ENCODE results near the gene DYNLRB1.
"Not testable (repeated sequence)": the region's sequence is repeated elsewhere in the genome, so short reads cannot be mapped to it uniquely, and the experiment has no call there.

DYNLRB1 gene

DNA sequence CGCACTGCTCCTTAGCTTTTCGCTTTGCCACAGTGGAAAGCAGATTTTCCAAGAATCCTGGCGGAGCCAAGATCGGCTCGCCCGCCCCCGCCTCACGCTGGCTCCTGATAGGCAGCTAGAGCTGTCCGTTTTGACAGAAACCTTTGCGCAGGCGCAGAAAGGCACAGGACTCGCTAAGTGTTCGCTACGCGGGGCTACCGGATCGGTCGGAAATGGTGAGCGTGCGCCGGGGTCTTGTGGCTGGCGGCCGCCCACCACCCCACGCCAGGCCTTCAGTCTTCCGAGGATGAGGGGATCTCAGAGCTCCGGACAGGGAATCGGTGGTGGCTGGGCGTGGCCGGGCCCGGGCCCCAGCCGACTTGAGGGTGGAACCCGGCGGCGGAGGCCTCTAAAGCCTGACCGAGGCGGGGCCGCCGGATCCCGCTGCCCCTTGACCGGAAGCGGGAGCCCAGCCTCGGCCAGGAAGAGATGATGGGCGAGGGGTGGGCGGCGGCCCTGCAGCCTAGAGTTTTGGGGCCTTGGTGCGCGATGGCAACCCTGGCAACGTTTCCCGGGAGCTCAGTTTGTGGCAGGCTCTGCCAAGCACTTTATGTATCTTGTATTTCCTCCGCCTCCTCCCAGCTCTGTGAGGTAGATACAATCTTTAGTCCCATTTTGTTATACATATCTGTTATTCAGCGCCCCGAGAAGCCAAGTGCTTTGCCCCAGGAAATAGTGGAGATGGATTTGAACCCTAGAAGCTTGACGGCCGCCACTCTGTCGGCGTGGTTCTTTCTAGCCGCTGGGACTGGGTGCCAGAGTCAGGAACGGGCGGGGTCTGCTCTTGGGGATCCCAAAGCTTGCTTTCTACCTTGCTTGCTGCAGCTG lies at the start of gene DYNLRB1:
Gene DYNLRB1 (plus strand): TSS at position 176 of the 867 bp plus-strand sequence. CDS start 37 bp downstream, at position 213.
- peak; percentile 92 to 93 for DNase-seq (ENCODE audit: low read depth in 2 of 2, low spot score in 1 of 2)

DNA sequence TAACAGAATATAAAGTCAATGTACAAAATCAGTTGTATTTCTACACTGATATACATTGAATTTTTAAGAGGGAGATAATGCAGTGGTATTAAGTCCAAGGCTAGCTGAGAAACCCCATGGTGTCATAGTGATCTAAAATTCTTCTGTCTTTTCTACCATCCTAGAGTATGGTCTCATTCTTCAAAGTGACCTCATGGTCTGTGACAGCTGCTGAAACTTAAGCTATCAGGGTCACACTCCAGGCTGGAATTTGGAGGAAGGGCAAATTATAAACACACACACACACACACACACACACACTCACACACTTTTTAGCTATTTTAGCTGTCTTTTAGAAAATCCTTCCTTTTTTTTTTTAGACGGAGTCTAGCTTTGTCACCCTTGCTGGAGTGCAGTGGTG lies 47.3 kb upstream of the DYNLRB1 start:
- DNase-seq (ENCODE audit: low read depth in 2 of 2, low spot score in 1 of 2) = no peak

DNA sequence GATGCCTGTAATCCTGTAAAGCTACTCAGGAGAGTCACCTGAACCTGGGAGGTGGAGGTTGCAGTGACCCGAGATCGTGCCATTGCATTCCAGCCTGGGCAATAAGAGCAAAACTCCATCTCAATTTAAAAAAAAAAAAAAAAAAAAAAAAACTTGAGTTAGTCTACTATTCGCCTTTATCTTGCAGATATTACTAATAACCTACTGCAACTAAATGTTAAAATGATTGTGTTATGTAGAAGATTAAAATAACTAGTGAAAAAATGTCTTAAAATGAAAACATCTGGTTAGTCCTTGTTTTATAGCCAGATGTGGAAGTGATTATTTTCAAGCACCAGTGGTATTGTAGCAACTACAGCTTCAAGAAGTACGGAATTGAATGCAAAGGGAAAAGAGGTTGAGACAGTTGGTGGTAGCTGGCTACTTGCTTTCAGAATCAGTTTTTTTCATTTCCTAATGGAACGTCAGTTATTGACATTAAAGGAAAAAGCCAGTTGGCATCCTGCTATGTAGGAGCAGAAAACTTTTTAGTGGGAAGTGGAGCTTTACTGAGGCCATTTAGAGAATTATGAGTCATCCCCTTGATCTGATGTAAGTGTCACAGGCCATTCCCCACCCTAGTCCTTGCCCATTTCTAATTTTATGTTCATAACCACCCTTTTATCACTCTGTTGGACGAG lies 43.8 kb upstream of the DYNLRB1 start:
- no peak for DNase-seq (ENCODE audit: low read depth in 2 of 2, low spot score in 1 of 2)

DNA sequence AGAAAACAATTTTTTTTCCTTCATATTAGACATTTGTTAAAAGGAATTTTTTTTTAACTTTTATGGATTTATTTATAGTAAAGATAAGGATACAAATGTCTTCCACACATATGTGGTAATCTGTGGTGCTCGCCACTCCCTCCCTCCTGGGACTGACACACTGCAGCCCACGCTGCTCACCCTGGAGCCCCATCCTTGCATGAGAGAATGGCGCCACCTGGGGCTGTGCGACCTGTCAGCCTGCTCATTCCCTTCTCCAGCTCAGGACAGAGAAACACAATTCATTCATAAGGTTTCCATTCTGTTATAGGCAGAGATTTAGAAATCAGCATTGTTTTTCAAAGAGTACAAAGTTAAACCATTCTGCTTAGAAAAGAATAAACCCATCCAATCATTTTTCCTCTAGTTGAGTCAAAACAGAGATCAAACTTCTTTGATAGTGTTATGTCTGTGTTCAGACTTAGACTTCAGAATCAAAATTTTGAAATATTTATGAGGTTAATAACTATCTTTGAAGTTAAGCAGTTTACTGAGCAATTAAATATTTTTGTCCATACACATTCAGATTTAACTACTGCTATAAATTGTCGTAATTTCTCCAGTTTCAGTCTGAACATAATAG lies 42.8 kb upstream of the DYNLRB1 start:
- no peak for DNase-seq (ENCODE audit: low read depth in 2 of 2, low spot score in 1 of 2)

DNA sequence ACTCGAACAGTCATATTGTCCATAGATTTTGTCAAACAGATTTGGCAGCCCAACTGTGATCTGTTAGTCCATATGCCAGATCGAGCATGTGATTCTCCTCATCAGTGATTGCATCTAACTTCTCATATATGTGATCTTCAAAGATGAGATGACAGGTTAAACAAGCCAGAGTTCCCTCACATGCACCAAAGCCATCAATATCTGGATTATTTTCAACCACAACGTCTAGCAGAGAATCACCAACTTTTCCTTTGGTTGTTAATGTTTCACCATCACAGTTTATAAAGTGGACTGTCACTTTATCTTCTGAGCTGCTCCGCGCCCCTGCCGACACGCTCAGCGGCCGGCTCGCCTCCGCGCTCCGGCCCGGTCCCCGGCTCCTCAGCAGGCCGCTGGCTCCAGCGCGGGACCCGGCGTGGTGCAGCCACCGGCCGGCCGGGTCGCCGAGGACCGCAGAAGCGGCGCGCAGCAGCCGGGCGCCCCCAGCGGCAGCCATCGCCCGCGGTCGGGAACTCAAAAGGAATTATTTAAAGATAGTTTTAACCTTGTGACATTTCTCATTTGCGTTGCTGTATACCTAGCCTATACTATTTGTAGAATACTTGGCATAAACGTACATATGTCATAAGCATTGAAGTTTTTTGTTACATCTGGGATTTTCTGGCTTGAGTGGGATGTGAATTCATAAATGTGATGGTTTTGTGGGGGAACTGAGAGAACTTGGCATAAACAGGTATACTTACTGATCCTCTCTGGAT lies 40.1 kb upstream of the DYNLRB1 start:
- no peak for DNase-seq (ENCODE audit: low read depth in 2 of 2, low spot score in 1 of 2)

DNA sequence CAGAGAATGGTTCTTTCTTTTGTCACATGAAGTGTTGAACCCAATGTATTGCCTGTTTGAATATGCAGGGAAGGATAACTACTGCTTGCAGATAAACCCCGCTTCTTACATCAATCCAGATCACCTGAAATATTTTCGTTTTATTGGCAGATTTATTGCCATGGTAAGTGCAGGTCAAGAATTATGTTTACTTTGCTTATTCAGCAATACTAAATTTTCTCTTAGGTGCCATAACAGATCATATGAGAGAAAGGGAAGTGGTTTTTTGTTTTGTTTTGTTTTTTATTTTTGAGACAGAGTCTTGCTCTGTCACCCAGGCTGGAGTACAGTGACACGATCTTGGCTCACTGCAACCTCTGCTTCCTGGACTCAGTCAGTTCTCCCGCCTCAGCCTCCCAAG lies 36.6 kb upstream of the DYNLRB1 start:
- DNase-seq (ENCODE audit: low read depth in 2 of 2, low spot score in 1 of 2) = no peak

DNA sequence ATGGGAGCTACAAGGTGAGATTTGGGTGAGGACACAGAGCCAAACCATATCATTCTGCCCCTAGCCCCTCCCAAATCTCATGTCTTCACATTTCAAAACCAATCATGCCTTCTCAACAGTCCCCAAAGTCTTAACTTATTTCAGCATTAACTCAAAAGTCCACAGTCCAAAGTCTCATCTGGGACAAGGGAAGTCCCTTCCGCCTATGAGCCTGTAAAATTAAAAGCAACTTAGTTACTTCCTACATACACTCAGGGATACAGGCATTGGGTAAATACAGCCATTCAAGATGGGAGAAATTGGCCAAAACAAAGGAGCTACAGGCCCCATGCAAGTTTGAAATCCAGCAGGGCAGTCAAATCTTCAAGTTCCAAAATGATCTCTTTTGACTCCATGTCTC lies 34.1 kb upstream of the DYNLRB1 start:
- not testable (repeated sequence) for DNase-seq (ENCODE audit: low read depth in 2 of 2, low spot score in 1 of 2)

DNA sequence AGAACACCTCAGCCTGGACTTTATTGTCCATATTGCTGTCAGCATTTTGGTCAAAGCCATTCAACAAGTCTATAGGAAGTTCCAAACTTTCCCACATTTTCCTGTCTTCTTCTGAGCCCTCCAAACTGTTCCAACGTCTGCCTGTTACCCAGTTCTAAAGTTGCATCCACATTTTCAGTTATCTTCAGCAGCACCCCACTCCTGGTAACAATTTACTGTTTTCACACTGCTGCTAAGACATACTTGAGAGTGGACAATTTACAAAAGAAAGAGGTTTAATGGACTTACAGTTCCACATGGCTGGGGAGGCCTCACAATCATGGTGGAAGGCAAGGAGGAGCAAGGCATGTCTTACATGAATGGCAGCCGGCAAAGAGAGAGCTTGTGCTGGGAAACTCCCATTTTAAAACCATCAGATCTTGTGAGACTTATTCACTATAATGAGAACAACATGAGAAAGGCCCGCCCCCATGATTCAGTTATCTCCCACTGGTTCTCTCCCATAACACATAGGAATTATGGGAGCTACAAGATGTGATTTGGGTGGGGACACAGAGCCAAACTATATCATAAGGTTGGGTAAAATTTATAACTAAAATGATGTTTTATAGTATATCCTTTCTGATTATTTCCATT lies 32.5 kb upstream of the DYNLRB1 start:
- not testable (repeated sequence) for DNase-seq (ENCODE audit: low read depth in 2 of 2, low spot score in 1 of 2)

DNA sequence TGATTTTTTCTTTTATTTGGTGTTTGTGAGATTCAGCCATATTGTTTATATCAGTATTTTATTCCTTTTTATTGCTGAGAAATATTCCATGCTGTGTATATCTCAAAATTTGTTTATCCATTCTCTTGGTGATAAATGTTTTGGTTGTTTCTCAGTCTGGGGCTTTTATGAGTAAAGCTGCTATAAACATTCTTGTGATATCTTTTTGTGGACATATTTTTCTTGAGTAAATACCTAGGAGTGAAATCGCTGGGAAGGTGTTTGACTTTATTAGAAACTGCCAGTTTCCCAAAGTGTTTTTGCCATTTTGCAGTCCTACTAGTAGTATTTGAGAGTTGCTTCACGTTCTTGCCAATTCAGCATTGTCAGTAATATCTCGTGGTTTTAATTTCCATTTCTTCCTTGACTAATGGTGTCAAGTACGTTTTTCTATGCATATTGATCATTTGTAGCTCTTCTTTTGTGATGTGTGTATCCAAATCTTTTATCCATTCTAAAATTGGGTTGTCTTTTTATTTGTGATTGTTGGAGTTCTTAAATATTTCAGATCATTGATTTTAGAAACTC lies 31.1 kb upstream of the DYNLRB1 start:
- no peak for DNase-seq (ENCODE audit: low read depth in 2 of 2, low spot score in 1 of 2)

DNA sequence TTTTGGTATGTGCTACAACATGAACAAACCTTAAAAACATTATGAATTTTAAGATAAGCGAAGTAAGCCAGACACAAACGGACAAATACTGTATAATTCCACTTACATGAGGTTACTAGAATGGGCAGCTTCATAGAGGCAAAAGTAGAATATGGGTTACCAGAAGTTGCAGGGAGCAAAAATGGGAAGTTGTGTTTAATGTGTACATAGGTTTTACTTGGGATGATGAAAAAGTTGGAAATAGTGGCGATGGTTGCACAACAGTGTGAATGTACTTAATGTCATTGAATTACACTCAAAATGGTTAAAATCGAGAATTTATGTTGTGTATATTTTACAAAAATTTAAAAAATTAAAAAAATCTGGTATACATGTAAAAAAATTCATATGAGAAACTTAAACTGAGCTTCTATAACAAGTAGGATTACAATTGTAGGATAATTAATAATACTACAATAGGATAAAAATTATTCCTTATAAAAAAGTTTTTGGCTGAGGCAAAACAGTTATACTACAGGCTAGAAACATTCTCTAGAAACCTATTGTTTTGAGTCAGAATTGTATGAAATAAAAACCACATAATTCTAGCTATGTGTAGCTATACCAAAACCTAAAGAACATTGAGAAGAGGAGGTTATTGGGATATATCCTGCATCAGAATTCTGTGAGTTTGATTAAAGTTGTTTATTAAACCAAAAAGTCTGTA lies 24.8 kb upstream of the DYNLRB1 start:
- DNase-seq (ENCODE audit: low read depth in 2 of 2, low spot score in 1 of 2) = no peak

DNA sequence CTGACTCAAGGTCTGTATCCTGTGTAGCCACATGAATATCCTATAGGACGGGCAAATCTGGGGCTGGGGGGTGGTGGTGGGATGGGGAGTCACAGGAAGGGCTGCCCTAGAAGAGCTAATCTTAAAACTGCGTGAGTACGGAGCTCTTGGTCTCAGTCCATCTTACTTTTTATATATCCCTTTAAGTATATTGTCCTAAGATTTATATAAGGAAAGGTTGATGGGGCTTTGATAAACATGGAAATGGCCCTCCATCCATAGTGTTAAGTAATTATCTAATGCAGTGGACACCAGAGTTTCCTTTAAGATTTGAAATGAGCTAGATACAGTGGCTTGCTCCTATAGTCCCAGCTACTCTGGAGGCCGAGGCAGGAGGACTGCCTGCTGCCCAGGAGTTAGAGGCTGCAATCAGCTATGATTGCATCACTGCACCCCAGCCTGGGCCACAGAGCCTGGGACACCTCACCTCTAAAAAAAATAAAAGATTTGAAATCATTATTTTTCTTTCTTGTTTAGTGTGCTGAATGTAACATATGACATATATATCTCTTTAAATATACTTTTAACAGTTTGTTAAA lies 24.2 kb upstream of the DYNLRB1 start:
- no peak for DNase-seq (ENCODE audit: low read depth in 2 of 2, low spot score in 1 of 2)

DNA sequence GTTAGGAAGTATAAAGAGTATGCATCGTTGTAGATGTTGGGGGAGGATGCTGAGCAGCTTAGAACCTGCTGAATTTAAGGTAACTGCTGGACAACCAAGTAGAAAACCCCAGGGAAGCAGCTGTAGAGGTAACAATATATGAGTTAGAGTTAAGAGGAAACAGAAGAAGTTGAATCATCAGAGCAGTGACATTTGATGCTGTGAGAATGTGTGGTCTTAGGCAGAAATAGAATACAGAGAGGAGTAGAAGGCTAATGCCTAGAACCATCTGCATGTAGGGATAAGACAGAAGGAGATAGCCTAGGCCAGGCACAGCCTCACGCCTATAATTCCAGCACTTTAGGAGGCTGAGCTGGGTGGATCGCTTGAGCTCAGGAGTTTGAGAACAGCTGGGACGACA lies 22.6 kb upstream of the DYNLRB1 start:
- no peak for DNase-seq (ENCODE audit: low read depth in 2 of 2, low spot score in 1 of 2)

DNA sequence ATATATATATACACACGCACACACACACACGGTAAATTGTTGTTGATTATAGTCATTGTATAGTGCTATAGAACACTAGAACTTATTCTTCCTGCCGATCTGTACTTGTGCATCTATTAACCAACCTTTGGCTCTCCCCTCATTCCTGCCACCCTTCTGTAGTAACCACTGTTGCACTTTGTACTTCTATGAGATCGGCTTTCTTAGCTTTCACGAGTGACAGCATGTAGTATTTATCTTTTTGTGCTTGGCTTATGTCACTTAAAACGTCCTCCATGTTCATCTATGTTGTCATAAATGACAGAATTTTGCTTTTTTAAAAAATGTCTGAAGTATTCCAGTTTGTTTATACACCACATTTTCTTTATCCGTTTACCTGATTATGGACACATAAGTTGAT lies 20.9 kb upstream of the DYNLRB1 start:
- DNase-seq (ENCODE audit: low read depth in 2 of 2, low spot score in 1 of 2) = no peak

DNA sequence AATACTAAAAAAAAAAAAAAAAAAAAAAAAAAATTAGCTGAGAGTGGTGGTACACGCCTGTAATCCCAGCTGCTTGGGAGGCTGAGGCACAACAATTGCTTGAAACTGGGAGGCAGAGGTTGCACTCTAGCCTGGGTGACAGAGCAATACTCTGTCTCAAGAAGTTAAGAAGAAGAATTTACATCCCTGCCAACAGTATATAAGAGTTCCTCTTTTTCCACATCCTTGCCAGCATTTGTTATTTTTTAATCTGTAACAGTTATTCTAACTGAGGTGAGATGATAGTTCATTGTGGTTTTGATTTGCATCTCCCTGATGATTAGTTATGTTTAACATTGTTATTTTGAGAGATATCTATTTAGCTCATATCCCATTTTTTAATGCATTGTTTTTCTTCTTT lies 20.3 kb upstream of the DYNLRB1 start:
- DNase-seq (ENCODE audit: low read depth in 2 of 2, low spot score in 1 of 2) = no peak

DNA sequence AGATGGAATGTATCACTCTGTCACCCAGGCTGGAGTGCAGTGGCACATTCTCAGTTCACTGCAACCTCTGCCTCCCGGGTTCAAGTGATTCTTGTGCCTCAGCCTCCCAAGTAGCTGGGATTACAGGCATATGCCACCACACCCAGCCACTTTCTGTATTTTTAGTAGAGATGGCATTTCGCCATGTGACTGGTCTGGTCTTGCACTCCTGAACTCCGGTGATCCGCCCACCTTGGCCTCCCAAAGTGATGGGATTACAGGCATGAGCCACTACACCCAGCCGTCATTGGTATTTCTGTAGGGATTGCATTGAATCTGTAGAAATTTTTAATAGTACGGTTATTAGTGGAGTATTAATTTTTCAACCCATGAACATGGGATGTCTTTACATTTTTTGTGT lies 18.6 kb upstream of the DYNLRB1 start:
- DNase-seq (ENCODE audit: low read depth in 2 of 2, low spot score in 1 of 2) = not testable (repeated sequence)

DNA sequence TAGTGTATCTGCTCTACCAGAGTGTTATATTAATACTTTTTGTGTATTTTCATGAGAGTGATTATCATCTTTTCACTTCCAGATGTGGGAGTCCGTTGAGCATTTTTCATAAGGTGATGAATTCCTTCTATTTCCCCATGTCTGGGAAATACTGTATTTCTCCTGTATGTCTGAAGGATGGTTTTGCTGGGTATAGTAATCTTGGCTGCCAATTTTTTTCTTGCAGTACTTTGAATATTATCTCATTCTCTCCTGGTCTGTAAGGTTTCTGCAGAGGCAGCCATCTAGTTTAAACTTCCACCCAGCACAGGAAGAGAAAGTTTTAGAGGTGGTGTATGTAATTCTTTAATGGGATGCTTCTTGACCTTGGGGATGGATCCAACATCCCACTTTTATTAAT lies 15.4 kb upstream of the DYNLRB1 start:
- no peak for DNase-seq (ENCODE audit: low read depth in 2 of 2, low spot score in 1 of 2)

DNA sequence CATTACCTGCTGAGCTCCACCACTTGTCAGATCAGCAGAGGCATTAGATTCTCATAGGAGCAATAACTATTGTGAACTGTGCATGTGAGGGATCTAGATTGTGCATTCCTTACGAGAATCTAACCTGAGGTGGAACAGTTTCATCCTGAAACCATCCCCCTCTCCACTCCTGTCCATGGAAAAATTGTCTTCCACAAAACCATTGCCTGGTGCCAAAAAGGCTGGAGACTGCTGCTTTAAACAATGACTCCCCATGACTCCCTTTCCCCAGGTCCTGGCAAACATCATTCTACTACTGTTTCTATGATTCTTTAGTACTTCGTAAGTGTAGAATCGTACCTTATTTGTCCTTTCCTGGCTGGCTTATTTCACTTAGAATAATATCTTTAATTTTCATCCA lies 9.7 kb upstream of the DYNLRB1 start:
- no peak for DNase-seq (ENCODE audit: low read depth in 2 of 2, low spot score in 1 of 2)

DNA sequence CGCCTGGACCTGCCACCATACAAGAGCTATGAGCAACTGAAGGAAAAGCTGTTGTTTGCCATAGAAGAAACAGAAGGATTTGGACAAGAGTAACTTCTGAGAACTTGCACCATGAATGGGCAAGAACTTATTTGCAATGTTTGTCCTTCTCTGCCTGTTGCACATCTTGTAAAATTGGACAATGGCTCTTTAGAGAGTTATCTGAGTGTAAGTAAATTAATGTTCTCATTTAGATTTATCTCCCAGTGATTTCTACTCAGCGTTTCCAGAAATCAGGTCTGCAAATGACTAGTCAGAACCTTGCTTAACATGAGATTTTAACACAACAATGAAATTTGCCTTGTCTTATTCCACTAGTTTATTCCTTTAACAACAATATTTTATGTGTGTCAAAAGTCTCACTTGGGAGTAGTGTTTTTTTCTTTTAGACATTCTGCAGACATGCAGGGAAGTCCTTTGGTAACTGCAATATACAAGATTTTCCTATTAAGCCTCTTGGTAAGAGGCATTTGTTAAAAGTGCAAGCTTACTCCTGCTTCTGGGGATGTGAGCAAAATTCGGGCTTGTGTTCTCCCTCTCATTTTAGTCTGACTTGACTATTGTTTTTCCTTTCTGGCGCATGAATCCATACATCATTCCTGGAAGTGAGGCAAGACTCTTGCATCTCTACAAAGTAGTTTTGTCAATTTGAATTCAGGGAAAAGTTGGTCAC lies 8.4 kb upstream of the DYNLRB1 start:
- no peak for DNase-seq (ENCODE audit: low read depth in 2 of 2, low spot score in 1 of 2)

DNA sequence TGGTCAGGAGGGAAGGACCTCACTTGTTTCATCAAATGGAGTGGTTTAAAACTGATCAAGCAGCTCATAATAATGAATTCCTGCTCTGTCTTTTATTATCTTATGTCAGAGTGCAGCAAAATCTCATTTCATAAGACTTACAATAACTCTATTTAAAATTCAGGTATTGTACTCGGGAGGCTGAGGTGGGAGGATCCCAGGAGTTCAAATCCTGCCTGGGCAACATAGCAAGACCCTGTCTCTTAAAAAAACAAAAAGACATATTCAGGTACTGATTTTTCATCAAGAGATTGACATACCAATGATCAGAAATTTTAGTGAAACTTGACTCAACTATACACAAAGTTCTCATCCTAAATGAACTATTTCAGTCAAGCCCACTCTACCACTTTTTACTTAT lies 5.6 kb upstream of the DYNLRB1 start:
- DNase-seq (ENCODE audit: low read depth in 2 of 2, low spot score in 1 of 2) = no peak

Data from stimulated activated CD8-positive, alpha-beta memory T cell treated with anti-CD3 and anti-CD28 coated beads, Interleukin-4, amount 100 ng/mL, for 1 hour (primary cell).